ENCODE results near the gene RNASE4.
"Not testable (repeated sequence)": the region's sequence is repeated elsewhere in the genome, so short reads cannot be mapped to it uniquely, and the experiment has no call there.

The RNASE4 gene

GRCh38 chr14:20734430-20734806 lies 50.1 kb downstream of the RNASE4 start:
- no peak for DNase-seq (ENCODE audit: extremely low read depth in 1 of 2, low read depth in 1 of 2)

- not testable (repeated sequence) for DNase-seq (ENCODE audit: extremely low read depth in 1 of 2, low read depth in 1 of 2)
These were observed 53.9 kb downstream of the RNASE4 start for GRCh38 chr14:20738292-20738691.

- no peak for DNase-seq (ENCODE audit: extremely low read depth in 1 of 2, low read depth in 1 of 2)
These were observed 57.8 kb downstream of the RNASE4 start for GRCh38 chr14:20742132-20742531.

GRCh38 chr14:20743556-20743955 lies 59.2 kb downstream of the RNASE4 start:
- no peak for DNase-seq (ENCODE audit: extremely low read depth in 1 of 2, low read depth in 1 of 2)

- no peak for DNase-seq (ENCODE audit: extremely low read depth in 1 of 2, low read depth in 1 of 2)
These were observed 61.4 kb downstream of the RNASE4 start, which contains the start of gene EDDM3A for GRCh38 chr14:20745571-20746358. Gene EDDM3A, plus strand, starts transcription at chr14:20745887. Its CDS starts 1,694 bp downstream, at chr14:20747581.

- DNase-seq (ENCODE audit: extremely low read depth in 1 of 2, low read depth in 1 of 2), result no peak
These were observed 62.2 kb downstream of the RNASE4 start for GRCh38 chr14:20746566-20746965.

- no peak for DNase-seq (ENCODE audit: extremely low read depth in 1 of 2, low read depth in 1 of 2)
These were observed 64.1 kb downstream of the RNASE4 start for GRCh38 chr14:20748439-20748838.

- DNase-seq (ENCODE audit: extremely low read depth in 1 of 2, low read depth in 1 of 2), result no peak
These were observed 65.8 kb downstream of the RNASE4 start for GRCh38 chr14:20750194-20750593.

Data from activated CD8-positive, alpha-beta memory T cell treated with anti-CD3 and anti-CD28 coated beads for 1 hour (primary cell).